Effector memory CD4-positive, alpha-beta T cell (primary cell): ENCODE results near the gene ZMIZ1.

Source experiments
- DNase-seq, 3 donors: peaks; one replicate each; pipeline ENCODE4 v3.0.0-alpha.2; 2020
- H3K27ac ChIP-seq: 2 replicates; pipeline ENCODE4 v1.7.0; 2013; ENCODE audit warnings: mild to moderate bottlenecking, low read length, moderate library complexity; ENCODE audit not compliant: insufficient read depth, poor library complexity, severe bottlenecking
- H3K27me3 ChIP-seq: replicated peaks from 2 replicates; pipeline ENCODE4 v1.7.0; 2013; ENCODE audit warnings: mild to moderate bottlenecking, low read length; ENCODE audit not compliant: insufficient read depth, control insufficient read depth, poor library complexity, severe bottlenecking
- H3K36me3 ChIP-seq: 2 replicates; pipeline ENCODE4 v1.7.0; 2013; ENCODE audit warnings: mild to moderate bottlenecking, low read length, moderate library complexity; ENCODE audit not compliant: control insufficient read depth, insufficient read depth
- H3K4me1 ChIP-seq: 2 replicates; pipeline ENCODE4 v1.7.0; 2013; ENCODE audit warnings: low read length, mild to moderate bottlenecking; ENCODE audit not compliant: control insufficient read depth, insufficient read depth, poor library complexity, severe bottlenecking
- H3K4me3 ChIP-seq: 2 replicates; pipeline ENCODE4 v1.7.0; 2013; ENCODE audit warnings: low read length, low read depth, mild to moderate bottlenecking; ENCODE audit not compliant: insufficient read depth, poor library complexity, severe bottlenecking
- H3K9me3 ChIP-seq: 2 replicates; pipeline ENCODE4 v1.7.0; 2013; ENCODE audit warnings: mild to moderate bottlenecking, low read length, moderate library complexity; ENCODE audit not compliant: control insufficient read depth

ZMIZ1 gene

GRCh38 chr10:79118286-79119202 is 49.8 kb downstream of the ZMIZ1 start:
- peaks cover 10% of the 10 kb centered on the region for H3K4me1 ChIP-seq
- peaks cover 22% of the 10 kb centered on the region for H3K36me3 ChIP-seq
- DNase-seq: no peak
- no peaks in the 10 kb centered on the region for H3K27me3 ChIP-seq
- H3K4me3 ChIP-seq: no peak overlapping the region
- H3K9me3 ChIP-seq: no peaks in the 10 kb centered on the region
- H3K27ac ChIP-seq: no peak overlapping the region

DNA sequence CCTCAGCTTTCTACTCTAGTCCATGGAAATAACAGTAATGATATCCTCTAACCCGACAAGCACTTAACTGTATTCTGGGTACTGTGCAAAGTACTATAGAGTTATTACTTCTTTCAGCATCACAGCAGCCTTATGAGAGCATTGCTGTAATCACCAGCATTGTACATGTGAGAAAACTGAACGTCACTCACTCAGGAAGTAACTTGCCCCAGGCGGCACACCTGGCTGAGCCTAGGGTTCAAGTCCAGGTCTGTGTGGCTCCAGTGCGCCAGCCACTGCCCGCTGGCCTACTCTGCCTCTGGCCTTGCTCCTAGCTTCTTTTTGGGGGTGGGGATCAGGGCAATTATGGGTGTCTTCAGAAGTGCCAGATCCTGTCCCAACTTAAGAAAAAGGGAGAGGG is 50.5 kb downstream of the ZMIZ1 start:
- peaks cover 22% of the 10 kb centered on the region for H3K36me3 ChIP-seq
- no peaks in the 10 kb centered on the region for H3K27me3 ChIP-seq
- H3K4me3 ChIP-seq: no peak overlapping the region
- no peak overlapping the region for H3K27ac ChIP-seq
- H3K4me1 ChIP-seq: peaks cover 10% of the 10 kb centered on the region
- no peaks in the 10 kb centered on the region for H3K9me3 ChIP-seq
- DNase-seq: no peak

GRCh38 chr10:79123547-79123963 is 54.8 kb downstream of the ZMIZ1 start:
- no peaks in the 10 kb centered on the region for H3K4me1 ChIP-seq
- H3K27me3 ChIP-seq: no peaks in the 10 kb centered on the region
- DNase-seq: no peak
- no peak overlapping the region for H3K27ac ChIP-seq
- peaks cover 22% of the 10 kb centered on the region for H3K36me3 ChIP-seq
- no peak overlapping the region for H3K4me3 ChIP-seq
- no peaks in the 10 kb centered on the region for H3K9me3 ChIP-seq

DNA sequence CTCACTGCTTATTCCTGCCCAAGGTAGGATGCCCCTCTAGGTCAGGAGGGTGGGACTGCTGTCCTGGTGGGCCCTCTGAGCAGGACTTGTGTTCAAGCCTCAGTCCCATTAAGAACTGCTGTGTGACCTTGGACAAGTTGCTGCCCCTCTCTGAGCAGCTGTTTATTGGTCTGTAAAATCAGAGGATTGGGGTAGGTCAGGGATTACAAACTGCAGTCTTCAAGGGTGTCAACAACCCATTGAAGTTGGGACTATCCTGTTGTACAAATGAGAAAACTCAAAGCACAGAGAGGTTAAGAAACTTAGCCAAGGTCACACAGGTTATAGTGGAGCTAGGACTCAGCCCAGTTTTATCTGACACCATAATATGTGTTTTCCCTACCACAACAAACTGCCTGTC is 55.3 kb downstream of the ZMIZ1 start:
- H3K36me3 ChIP-seq: peaks cover 18% of the 10 kb centered on the region
- H3K4me1 ChIP-seq: no peaks in the 10 kb centered on the region
- no peaks in the 10 kb centered on the region for H3K9me3 ChIP-seq
- no peak overlapping the region for H3K27ac ChIP-seq
- no peaks in the 10 kb centered on the region for H3K27me3 ChIP-seq
- no peak overlapping the region for H3K4me3 ChIP-seq
- no peak for DNase-seq

GRCh38 chr10:79125092-79125491 is 56.3 kb downstream of the ZMIZ1 start:
- Histone ChIP-seq H3K9me3 (no peaks in the 10 kb centered on the region), H3K36me3 (peaks cover 13% of the 10 kb centered on the region), H3K27ac (no peak overlapping the region), H3K27me3 (no peaks in the 10 kb centered on the region), H3K4me1 (no peaks in the 10 kb centered on the region), H3K4me3 (no peak overlapping the region)
- DNase-seq: no peak

GRCh38 chr10:79126351-79127080 is 57.8 kb downstream of the ZMIZ1 start:
- no peaks in the 10 kb centered on the region for H3K4me1 ChIP-seq
- H3K4me3 ChIP-seq: no peak overlapping the region
- no peaks in the 10 kb centered on the region for H3K36me3 ChIP-seq
- DNase-seq: no peak
- no peaks in the 10 kb centered on the region for H3K9me3 ChIP-seq
- no peak overlapping the region for H3K27ac ChIP-seq
- no peaks in the 10 kb centered on the region for H3K27me3 ChIP-seq

- Histone ChIP-seq H3K27me3 (no peaks in the 10 kb centered on the region), H3K36me3 (no peaks in the 10 kb centered on the region), H3K4me1 (no peaks in the 10 kb centered on the region), H3K9me3 (no peaks in the 10 kb centered on the region), H3K27ac (no peak overlapping the region), H3K4me3 (no peak overlapping the region)
- DNase-seq: no peak
Measured at GRCh38 chr10:79127151-79127961, 58.6 kb downstream of the ZMIZ1 start.

GRCh38 chr10:79128241-79128922 is 59.6 kb downstream of the ZMIZ1 start:
- Histone ChIP-seq H3K27me3 (no peaks in the 10 kb centered on the region), H3K36me3 (no peaks in the 10 kb centered on the region), H3K4me1 (no peaks in the 10 kb centered on the region), H3K9me3 (no peaks in the 10 kb centered on the region), H3K27ac (no peak overlapping the region), H3K4me3 (no peak overlapping the region)
- no peak for DNase-seq

- Histone ChIP-seq H3K4me3 (no peak overlapping the region), H3K27ac (no peak overlapping the region), H3K9me3 (no peaks in the 10 kb centered on the region), H3K27me3 (no peaks in the 10 kb centered on the region), H3K4me1 (no peaks in the 10 kb centered on the region), H3K36me3 (no peaks in the 10 kb centered on the region)
- DNase-seq: no peak
Measured at GRCh38 chr10:79128923-79129305, 60.1 kb downstream of the ZMIZ1 start.
